Testis (tissue), 3 donors: ENCODE measurements around the gene LETM1. TPM values are rescaled to one million over a fixed set of nuclear protein-coding genes. Genes with fewer than 3 reads are reported as not detected.

Experiments used
- DNase-seq: peaks from one replicate; pipeline ENCODE4 v3.0.0-alpha.2; 2019
- H3K27ac ChIP-seq, 2 donors: fragments of 200-600 bp; sonication (generic); one replicate each; pipeline ENCODE4 v1.5.1; 2019
- H3K27me3 ChIP-seq: fragments of 200-600 bp; sonication (generic); one replicate; pipeline ENCODE4 v1.5.1; 2019
- H3K36me3 ChIP-seq: fragments of 200-600 bp; sonication (generic); one replicate; pipeline ENCODE4 v1.5.1; 2017; ENCODE audit warnings: low read depth; ENCODE audit errors: missing control alignments
- H3K4me1 ChIP-seq: fragments of 200-600 bp; sonication (generic); one replicate; pipeline ENCODE4 v1.5.1; 2019
- H3K4me3 ChIP-seq, 2 donors: fragments of 200-600 bp; sonication (generic); one replicate each; pipeline ENCODE4 v1.5.1; 2017 to 2019
- H3K9me3 ChIP-seq: fragments of 200-600 bp; sonication (generic); one replicate; pipeline ENCODE4 v1.5.1; 2017
- POLR2A ChIP-seq: fragments of 450-650 bp; IDR thresholded peaks from one replicate; pipeline ENCODE4 v1.6.1; 2017; ENCODE audit warnings: antibody characterized with exemption, mild to moderate bottlenecking, moderate library complexity
- WGBS, 2 donors: methylation state at CpG; one replicate each; pipeline ENCODE4 v1.1.5; 2018; 5-methylcytosine and 5-hydroxymethylcytosine counted together
- intact Hi-C: fragments of 100-400 bp; cut with DNase I; formaldehyde crosslinking; loops from one replicate; pipeline ENCODE4 v1.15.1; 2023; ENCODE audit warnings: low total_unique reads
- polyA plus RNA-seq: library from polyadenylated mRNA; stranded (reverse); fragments of 350-450 nt; fragmentation: Illumina TruSeq; extraction: RNeasy Lipid Tissue Mini Kit (QIAGEN cat#74804); gene quantifications from one replicate; pipeline ENCODE4 v1.2.3, GENCODE V29; 2014; ENCODE audit warnings: low read depth, low replicate concordance; ENCODE audit not compliant: insufficient read depth
- total RNA-seq, 2 donors: library from RNA; depleted of rRNA; stranded (reverse); fragments of >200 nt; gene quantifications; one replicate each; pipeline ENCODE4 v1.2.3, GENCODE V29; 2016
- TF ChIP-seq, protein P1 (sequence below), 3 experiments: fragments of 450-650 bp in 2 of 3; fragments of 200-600 bp in 1 of 3; sonication (generic) in 1 of 3; IDR thresholded peaks; one replicate each; pipeline ENCODE4 v1.5.1; 2016 to 2019; ENCODE audit warnings: antibody characterized with exemption in 3 of 3, mild to moderate bottlenecking in 2 of 3, moderate library complexity in 1 of 3

LETM1 gene
- total and polyA plus RNA-seq, 3 donors from 2014 or later: 38.1 to 124 (median 90.7) TPM

GRCh38 chr4:1802720-1803522, 53.0 kb downstream of the LETM1 start:
- intact Hi-C loops: no loop called here
- H3K27ac ChIP-seq: no peak overlapping the region
- TF ChIP-seq, protein P1, sequence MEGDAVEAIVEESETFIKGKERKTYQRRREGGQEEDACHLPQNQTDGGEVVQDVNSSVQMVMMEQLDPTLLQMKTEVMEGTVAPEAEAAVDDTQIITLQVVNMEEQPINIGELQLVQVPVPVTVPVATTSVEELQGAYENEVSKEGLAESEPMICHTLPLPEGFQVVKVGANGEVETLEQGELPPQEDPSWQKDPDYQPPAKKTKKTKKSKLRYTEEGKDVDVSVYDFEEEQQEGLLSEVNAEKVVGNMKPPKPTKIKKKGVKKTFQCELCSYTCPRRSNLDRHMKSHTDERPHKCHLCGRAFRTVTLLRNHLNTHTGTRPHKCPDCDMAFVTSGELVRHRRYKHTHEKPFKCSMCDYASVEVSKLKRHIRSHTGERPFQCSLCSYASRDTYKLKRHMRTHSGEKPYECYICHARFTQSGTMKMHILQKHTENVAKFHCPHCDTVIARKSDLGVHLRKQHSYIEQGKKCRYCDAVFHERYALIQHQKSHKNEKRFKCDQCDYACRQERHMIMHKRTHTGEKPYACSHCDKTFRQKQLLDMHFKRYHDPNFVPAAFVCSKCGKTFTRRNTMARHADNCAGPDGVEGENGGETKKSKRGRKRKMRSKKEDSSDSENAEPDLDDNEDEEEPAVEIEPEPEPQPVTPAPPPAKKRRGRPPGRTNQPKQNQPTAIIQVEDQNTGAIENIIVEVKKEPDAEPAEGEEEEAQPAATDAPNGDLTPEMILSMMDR (IDR thresholded peaks at IDR 0.05): no peak
- TF ChIP-seq POLR2A: no peak
- H3K4me3 ChIP-seq: no peak overlapping the region
- no peaks in the 10 kb centered on the region for H3K9me3 ChIP-seq
- 91 to 92% methylated on average over 21 to 70 of the region's 71 CpGs for WGBS, 2 donors
- H3K36me3 ChIP-seq: no peaks in the 10 kb centered on the region
- H3K27me3 ChIP-seq: no peaks in the 10 kb centered on the region
- H3K4me1 ChIP-seq: no peaks in the 10 kb centered on the region
- DNase-seq: no peak

DNA sequence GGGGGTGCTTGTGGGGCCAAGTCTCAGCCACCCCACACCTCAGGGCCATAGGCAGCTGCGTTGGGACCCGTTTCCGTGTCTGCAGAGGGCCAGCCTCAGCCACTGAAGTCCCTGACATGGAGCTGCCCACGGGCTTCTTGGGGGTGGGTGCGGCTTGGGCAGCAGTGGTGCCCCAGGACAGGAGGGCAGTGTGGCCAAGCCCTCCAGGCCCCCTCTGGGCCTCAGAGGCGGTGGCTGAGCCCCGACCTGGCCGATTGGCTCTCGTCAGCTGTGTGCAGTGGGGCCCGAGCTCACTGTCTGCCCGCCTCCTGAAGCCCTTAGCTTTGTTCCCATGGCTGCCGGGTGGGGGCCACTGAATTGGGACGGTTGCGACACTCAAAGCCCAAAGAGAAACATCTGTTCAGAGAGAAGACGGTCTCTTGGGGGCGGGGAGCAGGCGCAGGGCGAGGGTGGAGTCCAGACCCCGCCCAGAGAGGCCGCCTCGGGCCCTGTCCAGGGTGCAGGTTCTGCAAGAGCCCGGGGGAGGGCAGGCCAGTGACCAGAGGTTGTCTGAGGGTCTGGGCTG, 53.7 kb downstream of the LETM1 start:
- intact Hi-C loops: no loop called here
- Histone ChIP-seq H3K27me3 (no peaks in the 10 kb centered on the region), H3K9me3 (no peaks in the 10 kb centered on the region), H3K27ac (no peak overlapping the region), H3K4me3 (no peak overlapping the region), H3K36me3 (no peaks in the 10 kb centered on the region), H3K4me1 (no peaks in the 10 kb centered on the region)
- 68 to 87% methylated on average over 3 to 20 of the region's 22 CpGs for WGBS, 2 donors
- no peak for TF ChIP-seq POLR2A
- TF ChIP-seq, protein P1 (IDR thresholded peaks at IDR 0.05): no peak
- DNase-seq: no peak

DNA sequence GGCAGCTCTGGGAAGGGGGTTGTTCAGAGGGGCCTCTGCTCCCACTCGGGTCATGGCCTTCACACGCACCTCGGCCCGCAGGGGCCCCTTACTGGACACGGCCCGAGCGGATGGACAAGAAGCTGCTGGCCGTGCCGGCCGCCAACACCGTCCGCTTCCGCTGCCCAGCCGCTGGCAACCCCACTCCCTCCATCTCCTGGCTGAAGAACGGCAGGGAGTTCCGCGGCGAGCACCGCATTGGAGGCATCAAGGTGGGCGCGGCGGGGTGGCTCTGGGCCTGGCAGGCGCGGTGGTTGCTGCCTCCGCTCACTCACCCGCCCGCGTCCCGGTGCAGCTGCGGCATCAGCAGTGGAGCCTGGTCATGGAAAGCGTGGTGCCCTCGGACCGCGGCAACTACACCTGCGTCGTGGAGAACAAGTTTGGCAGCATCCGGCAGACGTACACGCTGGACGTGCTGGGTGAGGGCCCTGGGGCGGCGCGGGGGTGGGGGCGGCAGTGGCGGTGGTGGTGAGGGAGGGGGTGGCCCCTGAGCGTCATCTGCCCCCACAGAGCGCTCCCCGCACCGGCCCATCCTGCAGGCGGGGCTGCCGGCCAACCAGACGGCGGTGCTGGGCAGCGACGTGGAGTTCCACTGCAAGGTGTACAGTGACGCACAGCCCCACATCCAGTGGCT, 54.5 kb downstream of the LETM1 start:
- TF ChIP-seq POLR2A: no peak
- TF ChIP-seq, protein P1 (IDR thresholded peaks at IDR 0.05): no peak
- Histone ChIP-seq H3K27me3 (no peaks in the 10 kb centered on the region), H3K9me3 (no peaks in the 10 kb centered on the region), H3K4me3 (no peak overlapping the region), H3K4me1 (no peaks in the 10 kb centered on the region), H3K36me3 (no peaks in the 10 kb centered on the region), H3K27ac (no peak overlapping the region)
- no peak for DNase-seq
- 93 to 98% methylated on average over 45 to 48 of the region's 56 CpGs for WGBS, 2 donors
- intact Hi-C loops: no loop called here

GRCh38 chr4:1800805-1801204, 55.2 kb downstream of the LETM1 start:
- intact Hi-C loops: no loop called here
- H3K27me3 ChIP-seq: no peaks in the 10 kb centered on the region
- H3K27ac ChIP-seq: no peak overlapping the region
- 74% methylated on average over 10 of the region's 10 CpGs; no CpG with 5 or more reads in 1 of the 2 donors for WGBS, 2 donors
- DNase-seq: no peak
- no peak overlapping the region for H3K4me3 ChIP-seq
- no peaks in the 10 kb centered on the region for H3K4me1 ChIP-seq
- TF ChIP-seq POLR2A: no peak
- TF ChIP-seq, protein P1 (IDR thresholded peaks at IDR 0.05): no peak
- H3K36me3 ChIP-seq: no peaks in the 10 kb centered on the region
- H3K9me3 ChIP-seq: no peaks in the 10 kb centered on the region
